ENCODE results near the gene ANKRD27. TPM values are rescaled to one million over a fixed set of nuclear protein-coding genes. Genes with fewer than 3 reads are reported as not detected.
A peak's percentile ranks its signal among the peaks of the same experiment; 100 is the strongest.

Gene ANKRD27
- total and polyA plus RNA-seq, 2 experiments from 2014 or later, result 24.3 to 32.6 TPM

DNA sequence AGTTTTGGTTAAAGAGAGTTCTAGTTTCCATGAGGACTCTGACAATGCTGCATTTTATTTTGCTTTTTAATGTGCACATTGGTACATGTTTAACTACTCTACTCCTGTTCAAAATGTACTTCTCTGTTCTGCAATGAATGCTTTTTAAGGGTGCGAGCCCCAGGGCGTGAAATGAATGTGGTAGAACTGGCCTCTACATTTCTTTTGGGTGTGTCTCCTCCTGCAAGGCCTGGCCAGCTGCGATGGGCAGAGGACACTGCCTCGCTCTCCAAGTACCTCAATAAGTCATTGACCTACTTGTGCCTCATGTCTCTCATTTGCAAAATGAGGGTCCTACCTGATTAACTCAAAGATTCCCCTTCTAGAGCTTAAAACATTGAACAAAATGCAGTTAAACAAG is 7.3 kb upstream of the ANKRD27 start:
- Histone ChIP-seq H3K27ac (no peak overlapping the region), H3K4me3 (no peak overlapping the region), H3K4me1 (ENCODE audit: insufficient read depth) (peaks cover 3% of the 10 kb centered on the region), H3K4me2 (no peak overlapping the region), H3K36me3 (replicated peaks; ENCODE audit: insufficient read depth, low read depth) (no peaks in the 10 kb centered on the region), H4K20me1 (ENCODE audit: insufficient read depth, poor library complexity, severe bottlenecking) (no peaks in the 10 kb centered on the region), H3K79me2 (no peaks in the 10 kb centered on the region), H3K9me3 (ENCODE audit: low read depth) (no peaks in the 10 kb centered on the region), H2AFZ (no peak overlapping the region), H3K9me2 (replicated peaks; ENCODE audit: insufficient read depth) (no peaks in the 10 kb centered on the region), H3K27me3 (no peaks in the 10 kb centered on the region)
- TF ChIP-seq CTCF (IDR thresholded peaks at IDR 0.05; ENCODE audit: poor library complexity) (no peak), EZH2 (IDR thresholded peaks at IDR 0.05; ENCODE audit: borderline replicate concordance) (no peak), EZH2phosphoT487 (IDR thresholded peaks at IDR 0.05; ENCODE audit: low read depth, severe bottlenecking, unreplicated experiment) (no peak)
- 71% methylated on average over 4 of the region's 4 CpGs for WGBS (ENCODE audit: low lambda C conversion rate, missing lambda C conversion rate)
- no peak for DNase-seq (ENCODE audit: low spot score)

GRCh38 chr19:32680986-32681385 is 6.0 kb upstream of the ANKRD27 start:
- H3K4me1 ChIP-seq (ENCODE audit: insufficient read depth), result peaks cover 11% of the 10 kb centered on the region
- no peak overlapping the region for H3K4me3 ChIP-seq
- no peaks in the 10 kb centered on the region for H3K9me3 ChIP-seq (ENCODE audit: low read depth)
- TF ChIP-seq CTCF (IDR thresholded peaks at IDR 0.05; ENCODE audit: poor library complexity) (no peak), EZH2 (IDR thresholded peaks at IDR 0.05; ENCODE audit: borderline replicate concordance) (no peak), EZH2phosphoT487 (IDR thresholded peaks at IDR 0.05; ENCODE audit: low read depth, severe bottlenecking, unreplicated experiment) (no peak)
- H3K27me3 ChIP-seq, result peaks cover 9% of the 10 kb centered on the region
- H4K20me1 ChIP-seq (ENCODE audit: insufficient read depth, poor library complexity, severe bottlenecking), result no peaks in the 10 kb centered on the region
- H3K36me3 ChIP-seq (replicated peaks; ENCODE audit: insufficient read depth, low read depth), result no peaks in the 10 kb centered on the region
- 88% methylated on average over 2 of the region's 2 CpGs for WGBS (ENCODE audit: low lambda C conversion rate, missing lambda C conversion rate)
- H2AFZ ChIP-seq, result no peak overlapping the region
- H3K79me2 ChIP-seq, result no peaks in the 10 kb centered on the region
- no peak overlapping the region for H3K27ac ChIP-seq
- no peaks in the 10 kb centered on the region for H3K9me2 ChIP-seq (replicated peaks; ENCODE audit: insufficient read depth)
- DNase-seq (ENCODE audit: low spot score), result no peak
- H3K4me2 ChIP-seq, result no peak overlapping the region

- peak; percentile 75 for DNase-seq (ENCODE audit: low spot score)
- H3K9me2 ChIP-seq (replicated peaks; ENCODE audit: insufficient read depth), result no peaks in the 10 kb centered on the region
- H2AFZ ChIP-seq, result no peak overlapping the region
These were observed 2.7 kb upstream of the ANKRD27 start for GRCh38 chr19:32677657-32678056.

More at GRCh38 chr19:32677657-32678056, 2.7 kb upstream of the ANKRD27 start:
- Histone ChIP-seq H4K20me1 (ENCODE audit: insufficient read depth, poor library complexity, severe bottlenecking) (peaks cover 4% of the 10 kb centered on the region), H3K4me1 (ENCODE audit: insufficient read depth) (peaks cover 17% of the 10 kb centered on the region), H3K27ac (no peak overlapping the region), H3K27me3 (peaks cover 9% of the 10 kb centered on the region), H3K4me2 (peak overlapping the region; percentile 93), H3K9me3 (ENCODE audit: low read depth) (no peaks in the 10 kb centered on the region), H3K4me3 (no peak overlapping the region), H3K79me2 (peaks cover 21% of the 10 kb centered on the region), H3K36me3 (replicated peaks; ENCODE audit: insufficient read depth, low read depth) (no peaks in the 10 kb centered on the region)
- 12% methylated on average over 9 of the region's 9 CpGs for WGBS (ENCODE audit: low lambda C conversion rate, missing lambda C conversion rate)
- TF ChIP-seq EZH2 (IDR thresholded peaks at IDR 0.05; ENCODE audit: borderline replicate concordance), result no peak
- no peak for TF ChIP-seq EZH2phosphoT487 (IDR thresholded peaks at IDR 0.05; ENCODE audit: low read depth, severe bottlenecking, unreplicated experiment)
- TF ChIP-seq CTCF (IDR thresholded peaks at IDR 0.05; ENCODE audit: poor library complexity), result no peak

Data from hepatocyte (in vitro differentiated cells).